H1 (cell line): ENCODE results near the gene BIK. TPM values are rescaled to one million over a fixed set of nuclear protein-coding genes. Genes with fewer than 3 reads are reported as not detected.

Experiments used
- PHF8 ChIP-seq: fragments of 200-600 bp; sonication (generic); conservative IDR thresholded peaks from 2 replicates; pipeline ENCODE4 v1.7.1; 2012; ENCODE audit warnings: low read depth, mild to moderate bottlenecking, inconsistent platforms, low read length, moderate library complexity
- SIX5 ChIP-seq: IDR thresholded peaks from 2 replicates; pipeline ENCODE4 v1.6.1; 2011; ENCODE audit warnings: mild to moderate bottlenecking, low read depth, low read length
- SUZ12 ChIP-seq: fragments of 200-600 bp; sonication (generic); IDR thresholded peaks from 2 replicates; pipeline ENCODE4 v1.6.1; 2012; ENCODE audit warnings: mild to moderate bottlenecking, inconsistent platforms, low read length, moderate library complexity, mixed read lengths
- polyA plus RNA-seq, 7 experiments: library from polyadenylated mRNA; depleted of rRNA in 3 of 7; stranded (reverse) in 5 of 7; unstranded in 2 of 7; fragments of >200 nt in 5 of 7; fragments of 200-250 nt in 2 of 7; gene quantifications; 1 replicate in 5 of 7; 2 replicates in 1 of 7; 4 replicates in 1 of 7; pipeline versions ENCODE4 v1.2.1 to v1.2.3, GENCODE V29; 2011 to 2013; ENCODE audit warnings: missing spikeins in 2 of 7, mixed read lengths in 2 of 7
- total RNA-seq: library from RNA; stranded (reverse); fragmentation: NEBNext Ultra II Directional; extraction: Animal tissue kit (Norgen Biotek cat#: 25700); gene quantifications from 2 replicates; pipeline ENCODE4 v1.2.1, GENCODE V29; 2021

The BIK gene
- total and polyA plus RNA-seq, 2 of the 8 experiments (the other 6 are each of a cell fraction or from before 2014, with no cell fraction given) = 3.3 to 5.5 TPM

GRCh38 chr22:43114958-43115357 is 4.4 kb downstream of the BIK start (continued):
- TF ChIP-seq SIX5 (no peak), PHF8 (no peak), SUZ12 (no peak)
